Common myeloid progenitor, CD34-positive (primary cell): ENCODE measurements around the gene UNC5CL.
"Not testable (repeated sequence)": the region's sequence is repeated elsewhere in the genome, so short reads cannot be mapped to it uniquely, and the experiment has no call there.

Experiments used
- CTCF ChIA-PET: fragments of 350-600 bp; sonication (Branson Sonifier 250); formaldehyde crosslinking; loops from one replicate; lab custom pipeline; 2021; ENCODE audit warnings: antibody characterized with exemption; lab: Charles Lee
- POLR2A ChIA-PET: fragments of 350-600 bp; sonication (Branson Sonifier 250); formaldehyde crosslinking; loops from one replicate; lab custom pipeline; 2021; ENCODE audit warnings: antibody characterized with exemption; lab: Charles Lee
- DNase-seq, 3 donors: peaks; one replicate each; pipeline versions ENCODE4 v3.0.0 to v3.0.0-alpha.2; 2013
- H3K27ac ChIP-seq, 2 experiments: 1 replicate in 1 of 2; 2 replicates in 1 of 2; pipeline ENCODE4 v1.7.0; 2013; ENCODE audit warnings: inconsistent platforms in 2 of 2, low read length in 2 of 2, mild to moderate bottlenecking in 2 of 2, low read depth in 1 of 2, moderate library complexity in 1 of 2; ENCODE audit not compliant: severe bottlenecking in 2 of 2, insufficient read depth in 1 of 2, poor library complexity in 1 of 2
- H3K27me3 ChIP-seq, 5 experiments: replicated peaks in 2 of 5; 1 replicate in 3 of 5; 2 replicates in 2 of 5; pipeline versions ENCODE4 v1.6.1 to v1.7.0; 2013; ENCODE audit warnings: low read length in 4 of 5, mild to moderate bottlenecking in 2 of 5, moderate library complexity in 2 of 5, inconsistent platforms in 1 of 5; ENCODE audit not compliant: insufficient read depth in 5 of 5, control insufficient read depth in 4 of 5
- H3K36me3 ChIP-seq, 4 experiments: 1 replicate in 2 of 4; 2 replicates in 2 of 4; pipeline versions ENCODE4 v1.6.1 to v1.7.0; 2013; ENCODE audit warnings: low read length in 3 of 4, control low read depth in 1 of 4, mild to moderate bottlenecking in 1 of 4; ENCODE audit not compliant: control insufficient read depth in 4 of 4, insufficient read depth in 4 of 4
- H3K4me1 ChIP-seq, 4 experiments: 1 replicate in 3 of 4; 2 replicates in 1 of 4; pipeline versions ENCODE4 v1.6.1 to v1.7.1; 2013; ENCODE audit warnings: low read length in 3 of 4, mild to moderate bottlenecking in 3 of 4, control low read depth in 1 of 4, inconsistent platforms in 1 of 4, moderate library complexity in 1 of 4; ENCODE audit not compliant: control insufficient read depth in 4 of 4, insufficient read depth in 4 of 4; ENCODE audit errors: control extremely low read depth in 1 of 4
- H3K4me3 ChIP-seq, 7 experiments: 1 replicate in 4 of 7; 2 replicates in 3 of 7; pipeline versions ENCODE4 v1.5.1 to v1.7.0; 2013; ENCODE audit warnings: mild to moderate bottlenecking in 7 of 7, low read length in 6 of 7, moderate library complexity in 6 of 7, inconsistent platforms in 2 of 7, low read depth in 2 of 7, control low read depth in 1 of 7; ENCODE audit not compliant: insufficient read depth in 4 of 7, control insufficient read depth in 1 of 7; ENCODE audit errors: extremely low read depth in 1 of 7
- H3K9me3 ChIP-seq, 5 experiments: 1 replicate in 4 of 5; 2 replicates in 1 of 5; pipeline versions ENCODE4 v1.6.1 to v1.7.1; 2013; ENCODE audit warnings: low read length in 4 of 5, mild to moderate bottlenecking in 2 of 5, inconsistent platforms in 1 of 5, low read depth in 1 of 5, moderate library complexity in 1 of 5; ENCODE audit not compliant: control insufficient read depth in 4 of 5, insufficient read depth in 2 of 5; ENCODE audit errors: control extremely low read depth in 1 of 5
- WGBS: methylation state at CpG from one replicate; pipeline ENCODE4 v1.1.5; 2013; ENCODE audit not compliant: insufficient coverage; 5-methylcytosine and 5-hydroxymethylcytosine counted together

Gene UNC5CL

GRCh38 chr6:41014780-41015179, 24.2 kb downstream of the UNC5CL start:
- ChIA-PET POLR2A (no interaction called here), CTCF (interaction anchor here (0.8 to 2.4 kb wide), 5 partner anchors 10 to 103 kb away, joined by 3 to 9 read pairs (median 3); no protein-coding TSS in a partner anchor)
- Histone ChIP-seq H3K27me3 (no peaks in the 10 kb centered on the region), H3K36me3 (no peaks in the 10 kb centered on the region), H3K4me1 (no peaks in the 10 kb centered on the region), H3K27ac (no peak overlapping the region), H3K4me3 (no peak overlapping the region), H3K9me3 (peaks cover 0 to under 1% (median 0%) of the 10 kb centered on the region in 5 experiments)
- DNase-seq: no peak
- 96% methylated on average over 2 of the region's 4 CpGs for WGBS

DNA sequence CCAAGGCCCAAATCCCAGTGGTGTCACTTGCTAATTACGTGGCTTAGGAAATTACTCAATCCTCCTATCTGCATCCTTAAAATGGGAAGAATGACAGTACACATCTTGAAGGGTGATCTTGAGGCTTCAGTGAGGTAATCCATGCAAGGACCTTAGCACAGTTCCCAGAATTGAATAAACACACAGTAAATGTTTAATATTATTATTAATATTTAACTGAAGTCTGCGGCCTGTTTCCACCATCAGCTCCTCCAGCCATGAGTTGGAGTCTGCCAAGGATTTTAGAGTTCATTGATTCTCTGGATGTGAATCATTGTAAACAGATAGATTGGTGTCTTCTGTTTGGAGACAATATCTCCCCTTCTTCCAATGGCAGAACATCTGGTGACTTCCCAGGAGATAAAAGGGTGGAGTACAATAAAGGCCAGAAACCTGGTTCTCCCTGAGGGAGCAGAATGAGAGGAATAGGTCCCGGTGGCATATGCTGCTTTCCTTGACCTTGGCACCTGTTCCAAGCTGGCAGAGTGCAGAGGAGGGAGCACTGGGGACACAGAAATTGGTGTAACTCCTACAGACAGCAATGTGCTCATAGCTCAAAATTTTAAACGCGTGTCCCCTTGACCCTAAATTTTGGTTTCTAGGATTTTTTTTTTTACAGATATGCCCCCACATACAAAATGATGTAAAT, 25.4 kb downstream of the UNC5CL start:
- WGBS: 100% methylated on average over 2 of the region's 5 CpGs
- Histone ChIP-seq H3K4me1 (no peaks in the 10 kb centered on the region), H3K27me3 (no peaks in the 10 kb centered on the region), H3K9me3 (no peaks in the 10 kb centered on the region), H3K27ac (no peak overlapping the region), H3K4me3 (no peak overlapping the region), H3K36me3 (no peaks in the 10 kb centered on the region)
- no peak for DNase-seq
- CTCF ChIA-PET: interaction anchor here (1.5 to 2.4 kb wide), 2 partner anchors 9 to 14 kb away, joined by 6 to 9 read pairs; no protein-coding TSS in a partner anchor
- POLR2A ChIA-PET: no interaction called here

DNA sequence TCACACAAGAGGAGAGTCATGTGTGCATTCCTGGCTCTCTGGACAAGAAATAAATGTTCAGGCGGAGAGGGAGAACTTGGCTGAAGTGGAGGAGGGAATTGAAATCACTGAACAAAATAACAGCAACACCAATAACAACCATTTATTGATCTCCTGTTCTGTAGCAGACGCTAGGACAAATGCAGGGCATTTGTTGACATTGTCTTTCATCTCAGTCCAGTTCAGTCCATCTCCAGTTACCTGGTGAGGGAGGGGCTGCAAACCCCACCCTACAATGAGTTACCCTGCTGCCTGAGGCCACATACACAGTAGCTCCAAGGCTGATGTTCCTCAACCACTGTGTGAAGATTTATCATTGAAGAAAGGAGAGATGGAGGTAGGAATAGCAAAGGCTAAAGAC, 27.3 kb downstream of the UNC5CL start:
- ChIA-PET POLR2A (interaction anchor here (1.3 kb wide), 1 partner anchor 14 kb away, joined by 3 read pairs; no protein-coding TSS in a partner anchor), CTCF (interaction anchor here (1.2 to 1.6 kb wide), 4 partner anchors 8 to 28 kb away, joined by 3 to 6 read pairs (median 4); no protein-coding TSS in a partner anchor)
- Histone ChIP-seq H3K27ac (no peak overlapping the region), H3K9me3 (no peaks in the 10 kb centered on the region), H3K4me3 (no peak overlapping the region), H3K27me3 (no peaks in the 10 kb centered on the region), H3K36me3 (no peaks in the 10 kb centered on the region), H3K4me1 (no peaks in the 10 kb centered on the region)
- 100% methylated on average over 1 of the region's 2 CpGs for WGBS
- DNase-seq: no peak

DNA sequence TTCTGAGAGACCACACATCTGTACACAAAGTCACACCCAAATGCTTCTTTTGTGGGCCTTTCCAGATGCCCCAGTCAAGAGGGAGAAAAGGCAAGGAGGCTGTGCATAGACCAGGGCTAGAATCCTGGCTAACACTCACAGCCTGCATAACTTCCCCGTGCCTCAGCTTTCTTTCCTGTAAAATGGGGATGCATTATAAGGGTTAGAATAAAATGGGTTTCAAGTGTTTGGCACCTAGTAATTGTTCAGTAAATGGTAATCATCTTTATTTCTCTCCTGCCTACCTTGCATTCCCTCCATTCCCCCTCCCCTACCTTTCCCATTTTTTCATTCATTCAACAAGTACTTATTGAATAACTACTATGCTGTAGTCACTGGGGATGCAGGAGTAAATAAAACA, 29.4 kb downstream of the UNC5CL start:
- ChIA-PET POLR2A (no interaction called here), CTCF (interaction anchor here (1.9 to 3.0 kb wide), 4 partner anchors 13 to 30 kb away, joined by 5 to 21 read pairs (median 6); partner anchors contain the start of gene UNC5CL)
- WGBS: no CpG with 5 or more reads among the region's 1 CpG

DNA sequence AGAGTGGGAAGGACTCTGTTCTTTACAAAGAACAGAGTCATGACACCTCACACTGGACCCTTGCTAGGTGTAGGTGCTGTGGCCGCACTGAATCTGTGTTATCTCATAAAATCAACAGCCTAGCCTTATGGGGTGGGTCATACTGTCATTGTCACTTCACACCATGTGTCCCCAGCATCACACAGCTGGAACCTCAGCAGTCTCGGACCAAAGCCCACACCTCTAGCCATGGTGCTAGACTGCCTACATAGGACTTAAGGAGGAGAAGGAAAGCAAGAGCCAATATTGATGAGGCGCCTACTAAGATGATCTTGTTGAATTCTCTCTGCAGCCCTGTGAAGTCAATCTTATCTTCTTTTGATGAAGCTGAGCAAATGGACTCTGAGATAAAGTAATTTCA, 31.0 kb downstream of the UNC5CL start:
- H3K4me1 ChIP-seq: no peaks in the 10 kb centered on the region
- DNase-seq: no peak
- H3K9me3 ChIP-seq: no peaks in the 10 kb centered on the region
- ChIA-PET CTCF (interaction anchor here (0.5 to 3.0 kb wide), 8 partner anchors 8 to 113 kb away, joined by 3 to 21 read pairs (median 4); partner anchors contain the start of gene UNC5CL), POLR2A (no interaction called here)
- H3K36me3 ChIP-seq: no peaks in the 10 kb centered on the region
- no peak overlapping the region for H3K27ac ChIP-seq
- 100% methylated on average over 2 of the region's 3 CpGs for WGBS
- peaks cover 0 to 4% (median 0%) of the 10 kb centered on the region in 5 experiments for H3K27me3 ChIP-seq
- no peak overlapping the region for H3K4me3 ChIP-seq

More for the DNA sequence above, 29.4 kb downstream of the UNC5CL start:
- no peak for DNase-seq
- Histone ChIP-seq H3K27ac (no peak overlapping the region), H3K36me3 (no peaks in the 10 kb centered on the region), H3K27me3 (no peaks in the 10 kb centered on the region), H3K9me3 (no peaks in the 10 kb centered on the region), H3K4me1 (no peaks in the 10 kb centered on the region), H3K4me3 (no peak overlapping the region)

GRCh38 chr6:41006980-41007379, 32.0 kb downstream of the UNC5CL start:
- POLR2A ChIA-PET, H3K9me3 ChIP-seq, H3K4me1 ChIP-seq, H3K27ac ChIP-seq, DNase-seq, H3K4me3 ChIP-seq, H3K36me3 ChIP-seq, H3K27me3 ChIP-seq: not testable (repeated sequence)
- WGBS: no CpG with 5 or more reads among the region's 4 CpGs
- CTCF ChIA-PET: interaction anchor here (0.9 kb wide), 1 partner anchor 21 kb away, joined by 3 read pairs; no protein-coding TSS in a partner anchor

DNA sequence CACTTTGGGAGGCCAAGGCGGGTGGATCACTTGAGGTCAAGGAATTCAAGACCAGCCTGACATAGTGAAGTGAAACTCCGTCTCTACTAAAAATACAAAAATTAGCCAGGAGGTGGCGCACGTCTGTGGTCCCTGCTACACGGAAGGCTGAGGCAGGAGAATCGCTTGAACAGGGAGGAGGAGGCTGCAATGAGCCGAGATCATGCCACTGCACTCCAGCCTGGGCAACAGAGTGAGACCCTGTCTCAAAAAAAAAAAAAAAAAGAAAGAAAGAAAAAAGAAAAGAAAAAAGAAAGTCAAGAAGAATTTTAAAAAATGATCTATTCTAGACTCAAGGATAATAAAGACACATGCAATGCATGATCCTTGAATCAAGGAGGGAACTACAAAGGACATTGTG, 32.8 kb downstream of the UNC5CL start:
- peak; percentile 71 to 85 (median 84) for DNase-seq
- H3K27ac ChIP-seq, H3K4me3 ChIP-seq, H3K27me3 ChIP-seq, H3K9me3 ChIP-seq, POLR2A ChIA-PET, CTCF ChIA-PET, H3K36me3 ChIP-seq, H3K4me1 ChIP-seq: not testable (repeated sequence)
- 8% methylated on average over 6 of the region's 7 CpGs for WGBS
